Spleen (tissue), 11 donors: ENCODE data around the gene GPC3. TPM values are rescaled to one million over a fixed set of nuclear protein-coding genes. Genes with fewer than 3 reads are reported as not detected.

Experiments
- DNase-seq: peaks from one replicate; pipeline ENCODE4 v3.0.0-alpha.2; 2020
- H3K27ac ChIP-seq, 8 donors: fragments of 200-600 bp; sonication (generic) in 7 of 8; 1 replicate in 4 of 8; 2 replicates in 4 of 8; pipeline versions ENCODE4 v1.5.0 to v1.8.0; 2016 to 2021; ENCODE audit warnings: inconsistent platforms in 4 of 8, mild to moderate bottlenecking in 4 of 8, moderate library complexity in 1 of 8
- H3K27me3 ChIP-seq, 7 donors: fragments of 200-600 bp; sonication (generic) in 6 of 7; replicated peaks in 1 of 7; 1 replicate in 4 of 7; 2 replicates in 3 of 7; pipeline versions ENCODE4 v1.5.0 to v1.8.0; 2016 to 2021; ENCODE audit warnings: inconsistent platforms in 3 of 7, mild to moderate bottlenecking in 1 of 7
- H3K36me3 ChIP-seq, 6 donors: fragments of 200-600 bp; sonication (generic) in 5 of 6; 1 replicate in 4 of 6; 2 replicates in 2 of 6; pipeline versions ENCODE4 v1.5.0 to v1.8.0; 2016 to 2021; ENCODE audit warnings: inconsistent platforms in 2 of 6
- H3K4me1 ChIP-seq, 6 donors: fragments of 200-600 bp; sonication (generic) in 5 of 6; 1 replicate in 3 of 6; 2 replicates in 3 of 6; pipeline versions ENCODE4 v1.5.0 to v1.8.0; 2016 to 2021; ENCODE audit warnings: inconsistent platforms in 3 of 6
- H3K4me3 ChIP-seq, 8 donors: fragments of 200-600 bp; sonication (generic) in 7 of 8; 1 replicate in 4 of 8; 2 replicates in 4 of 8; pipeline versions ENCODE4 v1.5.0 to v1.8.0; 2016 to 2021; ENCODE audit warnings: inconsistent platforms in 4 of 8, mild to moderate bottlenecking in 4 of 8, moderate library complexity in 2 of 8
- H3K9me3 ChIP-seq, 8 donors: fragments of 200-600 bp; sonication (generic) in 7 of 8; 1 replicate in 4 of 8; 2 replicates in 4 of 8; pipeline versions ENCODE4 v1.5.0 to v1.8.0; 2016 to 2021; ENCODE audit warnings: inconsistent platforms in 4 of 8
- POLR2A ChIP-seq, 3 donors: fragments of 450-650 bp; IDR thresholded peaks; one replicate each; pipeline ENCODE4 v1.5.1; 2017; ENCODE audit warnings: antibody characterized with exemption in 3 of 3, mild to moderate bottlenecking in 1 of 3
- POLR2AphosphoS5 ChIP-seq, 3 donors: sonication (generic); formaldehyde crosslinking; IDR thresholded peaks; one replicate each; pipeline ENCODE4 v1.5.1; 2017; ENCODE audit warnings: antibody characterized with exemption in 3 of 3
- WGBS, 5 donors: extraction: QIAGEN DNeasy Blood & Tissue Kit in 3 of 5; methylation state at CpG; one replicate each; pipeline versions ENCODE4 v1.1.5 to v1.1.7; 2013 to 2018; 5-methylcytosine and 5-hydroxymethylcytosine counted together
- intact Hi-C: fragments of 100-400 bp; cut with DNase I; formaldehyde crosslinking; loops from one replicate; pipeline ENCODE4 v1.15.0; 2023; ENCODE audit warnings: low total_unique reads
- polyA plus RNA-seq, 3 donors: library from polyadenylated mRNA; stranded (reverse); fragments of 200-250 nt; gene quantifications; one replicate each; pipeline ENCODE4 v1.2.1, GENCODE V29; 2013
- total RNA-seq, 7 donors: library from RNA; depleted of rRNA in 3 of 7; stranded (reverse); fragments of >200 nt in 3 of 7; fragmentation: NEBNext Ultra II Directional in 4 of 7; extraction: Animal tissue kit (Norgen Biotek cat#: 25700) in 4 of 7; gene quantifications; one replicate each; pipeline versions ENCODE4 v1.1.0 to v1.2.1, GENCODE V29; 2016 to 2021
- TF ChIP-seq, protein P1 (sequence below), 11 experiments: fragments of 200-600 bp in 7 of 11; fragments of 450-650 bp in 4 of 11; sonication (generic) in 4 of 11; IDR thresholded peaks in 8 of 11; conservative IDR thresholded peaks in 3 of 11; 1 replicate in 7 of 11; 2 replicates in 4 of 11; pipeline versions ENCODE4 v1.4.0 to v1.8.0; 2016 to 2021; ENCODE audit warnings: antibody characterized with exemption in 11 of 11, inconsistent platforms in 4 of 11, mild to moderate bottlenecking in 1 of 11
- donor health status: healthy with polysubstance abuse.
- donor health status: DM: no; HTN: no; CAD: no; lungs with moderate emphysema.
- donor health status: DM: no; HTN: no; CAD: no.
- donor health status: Bipolar disorder and iron deficiency.
- donor health status: healthy.
- donor health status: DM: no; HTN: no; CAD: no.
- donor health status: DM: yes; HTN: yes; CAD: no.

GPC3 gene
- total and polyA plus RNA-seq, 10 donors, result 0.41 to 3.3 (median 1.5) TPM

DNA sequence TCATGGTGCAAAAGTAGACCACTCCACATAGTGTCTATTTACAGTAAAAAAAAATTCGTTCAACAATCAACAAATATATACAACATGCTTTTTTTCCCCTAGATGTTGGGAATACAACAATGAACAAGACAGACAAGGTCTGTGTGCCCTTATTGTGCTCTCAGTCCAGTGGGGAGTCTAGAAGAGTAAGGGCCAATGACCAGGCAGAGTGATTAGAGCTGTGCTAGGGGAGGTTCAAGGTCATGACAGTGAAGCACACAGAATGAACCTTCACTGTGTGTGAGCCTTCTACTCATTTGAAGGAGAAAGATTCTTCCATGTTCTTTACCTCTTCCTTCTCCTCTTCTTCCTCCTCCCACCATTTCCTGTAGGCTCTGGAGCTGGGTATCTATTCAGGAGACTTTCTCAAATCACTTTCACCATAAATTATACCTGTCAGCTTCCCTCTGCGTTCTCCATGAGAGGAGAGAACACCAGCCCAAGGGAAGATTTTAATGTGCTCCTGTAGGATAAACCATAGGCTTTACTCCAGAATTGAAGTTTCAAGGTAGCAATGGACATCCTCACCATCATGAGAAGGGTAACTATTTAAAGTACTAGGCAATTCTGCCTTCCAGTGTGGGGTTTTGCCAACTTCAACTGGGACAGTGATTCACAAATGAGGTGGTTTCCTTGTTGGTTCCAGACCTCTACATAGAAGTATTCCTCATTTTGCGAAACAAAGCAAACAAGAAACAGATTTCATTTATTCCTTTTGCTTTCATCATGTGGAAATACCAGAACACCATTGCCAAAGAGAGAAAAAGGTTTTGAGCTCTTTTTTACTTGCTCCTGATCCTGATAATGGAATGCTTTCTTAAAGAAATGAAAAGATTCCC lies 323.2 kb downstream of the GPC3 start:
- DNase-seq, result no peak
- WGBS, 5 donors, result 58 to 83% (median 77%) methylated on average over 3 of the region's 3 CpGs
- H3K4me3 ChIP-seq, result no peak overlapping the region
- no peaks in the 10 kb centered on the region for H3K27me3 ChIP-seq
- intact Hi-C loops, result no loop called here
- H3K36me3 ChIP-seq, result no peaks in the 10 kb centered on the region
- H3K27ac ChIP-seq, result no peak overlapping the region
- H3K4me1 ChIP-seq, result no peaks in the 10 kb centered on the region
- H3K9me3 ChIP-seq, result no peaks in the 10 kb centered on the region
- TF ChIP-seq POLR2AphosphoS5 (IDR thresholded peaks at IDR 0.05), result no peak
- no peak for TF ChIP-seq POLR2A (IDR thresholded peaks at IDR 0.05)
- TF ChIP-seq, protein P1, sequence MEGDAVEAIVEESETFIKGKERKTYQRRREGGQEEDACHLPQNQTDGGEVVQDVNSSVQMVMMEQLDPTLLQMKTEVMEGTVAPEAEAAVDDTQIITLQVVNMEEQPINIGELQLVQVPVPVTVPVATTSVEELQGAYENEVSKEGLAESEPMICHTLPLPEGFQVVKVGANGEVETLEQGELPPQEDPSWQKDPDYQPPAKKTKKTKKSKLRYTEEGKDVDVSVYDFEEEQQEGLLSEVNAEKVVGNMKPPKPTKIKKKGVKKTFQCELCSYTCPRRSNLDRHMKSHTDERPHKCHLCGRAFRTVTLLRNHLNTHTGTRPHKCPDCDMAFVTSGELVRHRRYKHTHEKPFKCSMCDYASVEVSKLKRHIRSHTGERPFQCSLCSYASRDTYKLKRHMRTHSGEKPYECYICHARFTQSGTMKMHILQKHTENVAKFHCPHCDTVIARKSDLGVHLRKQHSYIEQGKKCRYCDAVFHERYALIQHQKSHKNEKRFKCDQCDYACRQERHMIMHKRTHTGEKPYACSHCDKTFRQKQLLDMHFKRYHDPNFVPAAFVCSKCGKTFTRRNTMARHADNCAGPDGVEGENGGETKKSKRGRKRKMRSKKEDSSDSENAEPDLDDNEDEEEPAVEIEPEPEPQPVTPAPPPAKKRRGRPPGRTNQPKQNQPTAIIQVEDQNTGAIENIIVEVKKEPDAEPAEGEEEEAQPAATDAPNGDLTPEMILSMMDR (IDR thresholded peaks at IDR 0.05 in 8 of 11, conservative IDR thresholded peaks at IDR 0.05 in 3 of 11), result no peak

DNA sequence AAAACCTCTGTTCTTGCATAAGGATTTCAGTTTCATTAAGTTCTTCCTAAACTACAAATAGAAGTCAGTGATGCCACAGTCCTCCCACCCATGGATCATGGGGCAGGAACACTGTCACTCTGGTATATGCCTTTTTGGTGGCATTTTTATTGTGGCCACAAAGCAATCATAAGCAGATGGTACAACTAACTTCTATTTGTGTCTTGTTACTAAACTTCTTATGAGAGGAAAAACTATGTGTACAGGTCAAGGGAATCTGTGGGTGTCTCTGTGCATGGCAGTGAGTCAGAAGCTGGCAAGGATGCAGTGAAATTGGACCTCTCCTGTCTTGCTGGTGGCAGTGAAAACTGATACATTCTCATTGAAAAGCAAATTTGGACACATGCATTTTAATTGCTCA lies 325.1 kb downstream of the GPC3 start:
- H3K4me1 ChIP-seq, result no peaks in the 10 kb centered on the region
- no peaks in the 10 kb centered on the region for H3K27me3 ChIP-seq
- intact Hi-C loops, result no loop called here
- H3K9me3 ChIP-seq, result no peaks in the 10 kb centered on the region
- no peak overlapping the region for H3K4me3 ChIP-seq
- H3K36me3 ChIP-seq, result no peaks in the 10 kb centered on the region
- DNase-seq, result no peak
- TF ChIP-seq POLR2AphosphoS5 (IDR thresholded peaks at IDR 0.05) (no peak), POLR2A (IDR thresholded peaks at IDR 0.05) (no peak)
- TF ChIP-seq, protein P1 (IDR thresholded peaks at IDR 0.05 in 8 of 11, conservative IDR thresholded peaks at IDR 0.05 in 3 of 11), result no peak
- H3K27ac ChIP-seq, result no peak overlapping the region

DNA sequence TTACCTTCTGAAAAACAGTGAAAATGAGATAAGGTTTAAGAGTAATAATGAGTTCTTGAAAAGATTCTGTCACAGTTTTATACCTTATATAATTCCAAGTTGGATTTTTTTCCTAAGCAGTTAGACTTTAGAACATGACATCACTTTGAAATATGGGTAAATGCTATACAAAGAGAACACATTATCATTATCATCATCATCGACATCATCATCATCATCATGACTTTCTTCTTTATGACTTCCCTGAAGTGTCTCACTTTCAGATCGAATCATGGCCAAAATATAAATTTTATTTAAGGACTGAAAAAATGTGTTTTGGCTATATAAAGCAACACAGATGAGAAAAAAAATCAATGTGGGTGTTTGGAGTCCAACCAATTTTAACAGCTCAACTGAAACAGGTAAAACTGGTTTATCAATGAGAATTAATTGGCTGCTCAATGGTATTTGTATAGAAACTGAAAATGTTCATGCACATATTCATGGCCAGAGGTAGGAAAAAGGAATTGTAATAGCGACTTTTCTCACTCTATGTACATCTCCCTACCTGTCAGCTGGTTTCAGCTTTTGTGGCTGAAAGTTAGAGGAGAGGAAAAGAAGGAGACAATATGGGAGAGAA lies 327.0 kb downstream of the GPC3 start:
- H3K4me3 ChIP-seq, result no peak overlapping the region
- H3K27me3 ChIP-seq, result peaks cover 0 to 7% (median 0%) of the 10 kb centered on the region in 7 donors
- no peaks in the 10 kb centered on the region for H3K9me3 ChIP-seq
- H3K27ac ChIP-seq, result no peak overlapping the region
- DNase-seq, result no peak
- TF ChIP-seq, protein P1 (IDR thresholded peaks at IDR 0.05 in 8 of 11, conservative IDR thresholded peaks at IDR 0.05 in 3 of 11), result no peak
- TF ChIP-seq POLR2AphosphoS5 (IDR thresholded peaks at IDR 0.05) (no peak), POLR2A (IDR thresholded peaks at IDR 0.05) (no peak)
- H3K36me3 ChIP-seq, result no peaks in the 10 kb centered on the region
- no peaks in the 10 kb centered on the region for H3K4me1 ChIP-seq
- intact Hi-C loops, result no loop called here
- WGBS, 5 donors, result 61 to 94% (median 87%) methylated on average over 3 of the region's 3 CpGs
